CD14-positive monocyte (primary cell): ENCODE data around the gene IFIH1. TPM values are rescaled to one million over a fixed set of nuclear protein-coding genes. Genes with fewer than 3 reads are reported as not detected.

Source experiments
- DNase-seq, 3 donors: peaks; one replicate each; pipeline ENCODE4 v3.0.0-alpha.2; 2011 to 2022
- H2AFZ ChIP-seq: 2 replicates; pipeline ENCODE4 v1.6.0; 2012; ENCODE audit warnings: mild to moderate bottlenecking, low read depth, low read length, inconsistent platforms; ENCODE audit not compliant: insufficient read depth, poor library complexity, severe bottlenecking
- H3K27ac ChIP-seq, 2 donors: 1 replicate in 1 of 2; 2 replicates in 1 of 2; pipeline ENCODE4 v1.5.1; 2012 to 2013; ENCODE audit warnings: low read length in 2 of 2, control low read depth in 1 of 2, inconsistent platforms in 1 of 2, low read depth in 1 of 2, mild to moderate bottlenecking in 1 of 2
- H3K27me3 ChIP-seq, 2 donors: one replicate each; pipeline versions ENCODE4 v1.6.0 to v1.6.1; 2011 to 2013; ENCODE audit warnings: low read length in 2 of 2; ENCODE audit not compliant: control insufficient read depth in 2 of 2, insufficient read depth in 2 of 2
- H3K36me3 ChIP-seq, 2 donors: replicated peaks in 1 of 2; 1 replicate in 1 of 2; 2 replicates in 1 of 2; pipeline versions ENCODE4 v1.5.1 to v1.6.1; 2012 to 2013; ENCODE audit warnings: low read length in 2 of 2, control low read depth in 1 of 2, inconsistent platforms in 1 of 2, mild to moderate bottlenecking in 1 of 2; ENCODE audit not compliant: insufficient read depth in 2 of 2, control insufficient read depth in 1 of 2
- H3K4me1 ChIP-seq, 2 donors: 1 replicate in 1 of 2; 2 replicates in 1 of 2; pipeline versions ENCODE4 v1.5.1 to v1.6.1; 2012 to 2013; ENCODE audit warnings: low read length in 2 of 2, control low read depth in 1 of 2, inconsistent platforms in 1 of 2, mild to moderate bottlenecking in 1 of 2, moderate library complexity in 1 of 2; ENCODE audit not compliant: insufficient read depth in 2 of 2, control insufficient read depth in 1 of 2
- H3K4me2 ChIP-seq: replicated peaks from 2 replicates; pipeline ENCODE3; 2012; ENCODE audit warnings: low read length, moderate library complexity, mild to moderate bottlenecking; ENCODE audit not compliant: poor library complexity, severe bottlenecking; ENCODE audit errors: extremely low read depth
- H3K4me3 ChIP-seq, 3 experiments: fragments of 200-600 bp in 1 of 3; sonication (generic) in 1 of 3; replicated peaks in 1 of 3; 1 replicate in 2 of 3; 2 replicates in 1 of 3; pipeline ENCODE4 v1.5.1; 2011 to 2013; ENCODE audit warnings: low read length in 3 of 3, mild to moderate bottlenecking in 3 of 3, control low read depth in 2 of 3, low read depth in 2 of 3, inconsistent platforms in 1 of 3, moderate library complexity in 1 of 3
- H3K79me2 ChIP-seq: 2 replicates; pipeline ENCODE4 v1.6.0; 2012; ENCODE audit warnings: mild to moderate bottlenecking, control low read depth, inconsistent platforms, low read length, moderate library complexity; ENCODE audit not compliant: insufficient read depth
- H3K9ac ChIP-seq: 2 replicates; pipeline ENCODE4 v1.6.0; 2017; ENCODE audit warnings: low read length, mild to moderate bottlenecking; ENCODE audit not compliant: insufficient read depth, poor library complexity, severe bottlenecking
- H3K9me3 ChIP-seq, 2 donors: replicated peaks in 1 of 2; 1 replicate in 1 of 2; 2 replicates in 1 of 2; pipeline versions ENCODE4 v1.5.1 to v1.6.1; 2012 to 2013; ENCODE audit warnings: low read length in 2 of 2, control low read depth in 1 of 2; ENCODE audit not compliant: control insufficient read depth in 1 of 2, insufficient read depth in 1 of 2
- H4K20me1 ChIP-seq: 2 replicates; pipeline ENCODE4 v1.6.0; 2012; ENCODE audit warnings: mild to moderate bottlenecking, low read length, control low read depth, moderate library complexity; ENCODE audit not compliant: insufficient read depth
- H3K27ac Mint-ChIP-seq, 7 donors: one replicate each; pipeline ENCODE4 v1.8.0; 2020; ENCODE audit warnings: mild to moderate bottlenecking in 7 of 7, mixed read lengths in 7 of 7, moderate library complexity in 6 of 7, inconsistent platforms in 2 of 7
- H3K27me3 Mint-ChIP-seq, 3 donors: one replicate each; pipeline ENCODE4 v1.8.0; 2021 to 2022; ENCODE audit warnings: low read depth in 3 of 3, mild to moderate bottlenecking in 3 of 3, mixed read lengths in 3 of 3, moderate library complexity in 3 of 3, inconsistent platforms in 1 of 3
- H3K36me3 Mint-ChIP-seq, 2 donors: one replicate each; pipeline ENCODE4 v1.8.0; 2020; ENCODE audit warnings: mixed read lengths in 2 of 2, inconsistent platforms in 1 of 2, mild to moderate bottlenecking in 1 of 2
- H3K4me1 Mint-ChIP-seq: one replicate; pipeline ENCODE4 v1.8.0; 2020; ENCODE audit warnings: mild to moderate bottlenecking, mixed read lengths
- H3K4me3 Mint-ChIP-seq, 2 donors: one replicate each; pipeline ENCODE4 v1.8.0; 2020; ENCODE audit warnings: mild to moderate bottlenecking in 2 of 2, mixed read lengths in 2 of 2, moderate library complexity in 1 of 2
- H3K9me3 Mint-ChIP-seq, 7 donors: one replicate each; pipeline ENCODE4 v1.8.0; 2020 to 2022; ENCODE audit warnings: mixed read lengths in 7 of 7, mild to moderate bottlenecking in 6 of 7, moderate library complexity in 6 of 7, inconsistent platforms in 2 of 7
- WGBS: methylation state at CpG from one replicate; pipeline ENCODE4 v1.1.5; 2013; ENCODE audit warnings: missing lambda C conversion rate; ENCODE audit not compliant: insufficient coverage; 5-methylcytosine and 5-hydroxymethylcytosine counted together
- intact Hi-C, 2 donors: fragments of 100-400 bp; cut with micrococcal nuclease; formaldehyde crosslinking; loops; one replicate each; pipeline versions ENCODE4 v1.15.0 to v1.15.1; 2023
- polyA plus RNA-seq, 3 donors: library from polyadenylated mRNA; depleted of rRNA in 1 of 3; unstranded in 2 of 3; stranded (reverse) in 1 of 3; fragments of 300-500 nt in 2 of 3; fragments of >200 nt in 1 of 3; fragmentation: Illumina TruSeq in 2 of 3; gene quantifications; 1 replicate in 2 of 3; 2 replicates in 1 of 3; pipeline ENCODE4 v1.2.3, GENCODE V29; 2012 to 2021
- TF ChIP-seq, protein P1 (sequence below): fragments of 200-600 bp; IDR thresholded peaks from one replicate; pipeline ENCODE4 v1.8.0; 2022; ENCODE audit warnings: antibody characterized with exemption, mild to moderate bottlenecking

IFIH1 gene
- polyA plus RNA-seq, 3 donors: 11.6 to 17.6 (median 17.1) TPM

DNA sequence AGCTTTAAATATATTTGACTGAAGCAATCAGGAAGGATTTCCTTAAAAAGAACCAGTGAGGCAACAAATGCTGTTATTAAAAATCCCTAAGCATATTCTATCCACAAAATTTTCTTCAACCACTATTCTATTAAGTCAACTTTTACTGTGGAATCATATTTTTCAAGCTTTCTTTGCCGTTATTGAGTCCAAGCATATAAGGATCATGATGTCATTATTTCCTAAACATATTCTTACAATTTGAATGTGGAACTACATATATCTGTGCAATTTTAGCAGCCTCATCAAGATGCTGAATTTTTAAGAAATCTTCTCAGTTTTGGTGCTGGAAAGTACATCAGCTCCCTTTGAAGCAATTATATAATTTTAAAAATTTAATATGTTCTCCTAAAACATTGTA is 5.6 kb downstream of the IFIH1 start:
- Histone ChIP-seq H3K27ac (no peak overlapping the region), H4K20me1 (peaks cover 77% of the 10 kb centered on the region), H3K4me1 (peaks cover 18 to 32% of the 10 kb centered on the region in 2 donors), H3K79me2 (peaks cover 56% of the 10 kb centered on the region), H3K27me3 (no peaks in the 10 kb centered on the region), H3K9ac (no peak overlapping the region), H3K36me3 (peaks cover 20 to 33% of the 10 kb centered on the region in 2 donors), H3K4me3 (no peak overlapping the region), H2AFZ (no peak overlapping the region), H3K9me3 (no peaks in the 10 kb centered on the region), H3K4me2 (no peak overlapping the region)
- H3K36me3 Mint-ChIP-seq: peaks cover 42% of the 10 kb centered on the region in 2 donors
- H3K27me3 Mint-ChIP-seq: no peaks in the 10 kb centered on the region
- H3K4me1 Mint-ChIP-seq: peaks cover 41% of the 10 kb centered on the region
- no peaks in the 10 kb centered on the region for H3K9me3 Mint-ChIP-seq
- no peak overlapping the region for H3K27ac Mint-ChIP-seq
- intact Hi-C loops: no loop called here
- no CpG with 5 or more reads among the region's 1 CpG for WGBS
- TF ChIP-seq, protein P1, sequence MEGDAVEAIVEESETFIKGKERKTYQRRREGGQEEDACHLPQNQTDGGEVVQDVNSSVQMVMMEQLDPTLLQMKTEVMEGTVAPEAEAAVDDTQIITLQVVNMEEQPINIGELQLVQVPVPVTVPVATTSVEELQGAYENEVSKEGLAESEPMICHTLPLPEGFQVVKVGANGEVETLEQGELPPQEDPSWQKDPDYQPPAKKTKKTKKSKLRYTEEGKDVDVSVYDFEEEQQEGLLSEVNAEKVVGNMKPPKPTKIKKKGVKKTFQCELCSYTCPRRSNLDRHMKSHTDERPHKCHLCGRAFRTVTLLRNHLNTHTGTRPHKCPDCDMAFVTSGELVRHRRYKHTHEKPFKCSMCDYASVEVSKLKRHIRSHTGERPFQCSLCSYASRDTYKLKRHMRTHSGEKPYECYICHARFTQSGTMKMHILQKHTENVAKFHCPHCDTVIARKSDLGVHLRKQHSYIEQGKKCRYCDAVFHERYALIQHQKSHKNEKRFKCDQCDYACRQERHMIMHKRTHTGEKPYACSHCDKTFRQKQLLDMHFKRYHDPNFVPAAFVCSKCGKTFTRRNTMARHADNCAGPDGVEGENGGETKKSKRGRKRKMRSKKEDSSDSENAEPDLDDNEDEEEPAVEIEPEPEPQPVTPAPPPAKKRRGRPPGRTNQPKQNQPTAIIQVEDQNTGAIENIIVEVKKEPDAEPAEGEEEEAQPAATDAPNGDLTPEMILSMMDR: no peak
- H3K4me3 Mint-ChIP-seq: no peak overlapping the region
- no peak for DNase-seq

DNA sequence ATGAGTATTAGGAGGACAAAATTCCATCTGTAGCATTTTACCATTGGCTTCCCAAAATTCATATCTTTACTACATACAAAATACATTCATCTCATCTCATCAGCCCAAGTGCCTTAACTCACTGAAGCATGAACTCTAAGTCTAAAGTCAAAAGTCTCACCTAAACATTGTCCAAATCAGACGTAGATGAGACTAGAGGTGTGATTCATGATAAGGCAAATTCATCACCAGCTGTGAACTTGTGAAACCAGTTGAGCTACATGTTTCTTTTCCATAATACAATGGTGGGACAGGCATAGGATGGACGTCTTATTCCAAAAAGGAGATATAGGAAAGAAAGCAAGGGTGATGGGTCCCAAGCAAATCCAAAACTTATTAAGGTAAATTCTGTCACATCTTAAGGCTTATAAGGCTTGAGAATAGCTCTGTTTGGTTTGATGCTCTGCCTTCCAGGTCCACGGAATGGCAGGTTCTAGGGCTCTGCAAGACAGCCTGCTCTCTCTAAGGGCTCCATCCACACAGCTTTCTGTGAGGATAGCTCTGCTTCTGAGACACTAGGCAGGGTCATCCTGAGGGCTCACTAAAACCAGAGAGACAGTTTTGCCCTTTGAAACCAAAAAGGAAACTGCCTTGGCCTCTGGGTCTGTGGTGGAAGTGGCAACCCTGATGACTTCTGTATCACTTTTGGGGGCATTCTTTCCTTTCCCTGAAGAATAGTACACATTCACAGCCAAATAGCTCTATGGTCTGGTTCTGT is 9.6 kb downstream of the IFIH1 start:
- Histone ChIP-seq H3K27me3 (no peaks in the 10 kb centered on the region), H3K4me2 (no peak overlapping the region), H3K79me2 (peaks cover 19% of the 10 kb centered on the region), H3K9me3 (no peaks in the 10 kb centered on the region), H4K20me1 (peaks cover 56% of the 10 kb centered on the region), H3K9ac (no peak overlapping the region), H3K27ac (no peak overlapping the region), H3K36me3 (peaks cover 47 to 71% of the 10 kb centered on the region in 2 donors), H3K4me3 (no peak overlapping the region), H3K4me1 (no peaks in the 10 kb centered on the region), H2AFZ (no peak overlapping the region)
- TF ChIP-seq, protein P1: no peak
- peaks cover 11% of the 10 kb centered on the region for H3K4me1 Mint-ChIP-seq
- H3K27me3 Mint-ChIP-seq: no peaks in the 10 kb centered on the region
- no peak for DNase-seq
- H3K36me3 Mint-ChIP-seq: peaks cover 54 to 62% of the 10 kb centered on the region in 2 donors
- intact Hi-C loops: no loop called here
- H3K27ac Mint-ChIP-seq: peak overlapping the region in 2 of 7 donors; percentile 9 to 17
- H3K9me3 Mint-ChIP-seq: no peaks in the 10 kb centered on the region
- H3K4me3 Mint-ChIP-seq: no peak overlapping the region
- 57% methylated on average over 1 of the region's 3 CpGs for WGBS
